HepG2 (cell line): ENCODE measurements around the gene SALL4. TPM values are rescaled to one million over a fixed set of nuclear protein-coding genes. Genes with fewer than 3 reads are reported as not detected.

Source experiments
- CCAR2 ChIP-seq: fragments of 200-400 bp; formaldehyde crosslinking; optimal IDR thresholded peaks from 2 replicates; pipeline ENCODE3; 2018; ENCODE audit warnings: low read depth, mild to moderate bottlenecking, low read length, moderate library complexity
- CREB1 ChIP-seq, 2 experiments: fragments of 450-650 bp in 1 of 2; IDR thresholded peaks; 2 replicates each; pipeline ENCODE4 v1.6.1; 2016 to 2017; ENCODE audit warnings: control low read depth in 1 of 2, mild to moderate bottlenecking in 1 of 2, missing compliant biosample characterization in 1 of 2, missing genetic modification characterization in 1 of 2
- DNMT1 ChIP-seq: sonication (generic); formaldehyde crosslinking; IDR thresholded peaks from 2 replicates; pipeline ENCODE4 v1.5.1; 2020; ENCODE audit warnings: mild to moderate bottlenecking, missing genetic modification reagents
- EEA1 ChIP-seq: sonication (generic); formaldehyde crosslinking; IDR thresholded peaks from 2 replicates; pipeline ENCODE4 v1.5.1; 2020; ENCODE audit warnings: mild to moderate bottlenecking, missing genetic modification reagents, borderline replicate concordance
- IKZF1 ChIP-seq: fragments of 450-650 bp; IDR thresholded peaks from 2 replicates; pipeline ENCODE4 v1.7.1; 2016
- MAZ ChIP-seq, 2 experiments: sonication (generic) in 1 of 2; formaldehyde crosslinking in 1 of 2; IDR thresholded peaks; 2 replicates each; pipeline versions ENCODE4 v1.5.0 to v1.6.1; 2012 to 2020; ENCODE audit warnings: low read depth in 2 of 2, mild to moderate bottlenecking in 2 of 2, borderline replicate concordance in 1 of 2, improper control_type of control experiment in 1 of 2, low read length in 1 of 2, missing genetic modification reagents in 1 of 2, moderate library complexity in 1 of 2
- NBN ChIP-seq: fragments of 450-650 bp; conservative IDR thresholded peaks from 2 replicates; pipeline ENCODE4 v1.6.1; 2017
- NCOA2 ChIP-seq: sonication (generic); formaldehyde crosslinking; IDR thresholded peaks from 2 replicates; pipeline ENCODE4 v1.8.0; 2022; ENCODE audit warnings: inconsistent platforms
- RARA ChIP-seq: IDR thresholded peaks from 2 replicates; pipeline ENCODE4 v1.6.1; 2016; ENCODE audit warnings: missing genetic modification reagents, missing compliant biosample characterization
- RFX1 ChIP-seq: fragments of 450-650 bp; IDR thresholded peaks from 2 replicates; pipeline ENCODE4 v1.6.1; 2017
- SNAI1 ChIP-seq: sonication (generic); formaldehyde crosslinking; IDR thresholded peaks from 2 replicates; pipeline ENCODE4 v1.5.0; 2020; ENCODE audit warnings: mild to moderate bottlenecking, missing genetic modification reagents, borderline replicate concordance
- TOPORS ChIP-seq: sonication (generic); formaldehyde crosslinking; IDR thresholded peaks from 2 replicates; pipeline ENCODE4 v1.8.0; 2023; ENCODE audit warnings: mild to moderate bottlenecking, missing genetic modification reagents
- ZBTB14 ChIP-seq: sonication (generic); formaldehyde crosslinking; IDR thresholded peaks from 2 replicates; pipeline ENCODE4 v1.4.0; 2020; ENCODE audit warnings: missing genetic modification reagents
- ZMAT3 ChIP-seq: sonication (generic); formaldehyde crosslinking; conservative IDR thresholded peaks from 2 replicates; pipeline ENCODE4 v1.7.0; 2021; ENCODE audit warnings: missing genetic modification reagents
- ZNF326 ChIP-seq: sonication (generic); formaldehyde crosslinking; IDR thresholded peaks from 2 replicates; pipeline ENCODE4 v1.4.0; 2020; ENCODE audit warnings: missing genetic modification reagents, borderline replicate concordance
- ZNF331 ChIP-seq: sonication (generic); formaldehyde crosslinking; IDR thresholded peaks from 2 replicates; pipeline ENCODE4 v1.4.0; 2020; ENCODE audit warnings: missing genetic modification reagents
- ZNF567 ChIP-seq: sonication (generic); formaldehyde crosslinking; IDR thresholded peaks from 2 replicates; pipeline ENCODE4 v1.8.1; 2023; ENCODE audit warnings: mild to moderate bottlenecking, missing genetic modification reagents, borderline replicate concordance
- ZNF619 ChIP-seq: sonication (generic); formaldehyde crosslinking; IDR thresholded peaks from 2 replicates; pipeline ENCODE4 v1.4.0; 2020; ENCODE audit warnings: mild to moderate bottlenecking, missing genetic modification reagents
- ZNF768 ChIP-seq: sonication (generic); formaldehyde crosslinking; IDR thresholded peaks from 2 replicates; pipeline ENCODE4 v1.4.0; 2020; ENCODE audit warnings: missing genetic modification reagents
- ZNF773 ChIP-seq: sonication (generic); formaldehyde crosslinking; IDR thresholded peaks from 2 replicates; pipeline ENCODE4 v1.4.0; 2020; ENCODE audit warnings: missing genetic modification reagents, borderline replicate concordance
- polyA plus RNA-seq, 8 experiments: library from polyadenylated mRNA; depleted of rRNA in 3 of 8; stranded (reverse) in 7 of 8; unstranded in 1 of 8; fragments of >200 nt; fragmentation: Illumina TruSeq in 4 of 8; extraction: Trizol in 4 of 8; gene quantifications; 2 replicates each; pipeline versions ENCODE4 v1.2.1 to v1.2.3, GENCODE V29; 2011 to 2016; ENCODE audit warnings: low read depth in 4 of 8, missing spikeins in 1 of 8, mixed read lengths in 1 of 8; ENCODE audit not compliant: insufficient read depth in 1 of 8
- total RNA-seq, 5 experiments: library from RNA; depleted of rRNA; stranded (reverse); fragments of >200 nt; fragmentation: Illumina TruSeq; extraction: Trizol; gene quantifications; 2 replicates each; pipeline ENCODE4 v1.2.3, GENCODE V29; 2016; ENCODE audit warnings: low read depth in 1 of 5
- TF ChIP-seq, protein P1 (sequence below): sonication (generic); formaldehyde crosslinking; IDR thresholded peaks from 2 replicates; pipeline ENCODE4 v1.4.0; 2020; ENCODE audit warnings: missing genetic modification reagents, mild to moderate bottlenecking, borderline replicate concordance
- TF ChIP-seq, protein P2 (sequence below): sonication (generic); formaldehyde crosslinking; IDR thresholded peaks from 2 replicates; pipeline ENCODE4 v1.4.0; 2020; ENCODE audit warnings: mild to moderate bottlenecking, low read depth, missing genetic modification reagents

Gene SALL4
- total and polyA plus RNA-seq, 2 of the 13 experiments (the other 11 are each of a cell fraction or from before 2014, with no cell fraction given): 0.33 to 1.8 TPM

- 0 out of 2 replicates have a peak, but pooled peaks have one; percentile 12 for TF ChIP-seq RARA (CRISPR knock-in tag)
- no peak for TF ChIP-seq IKZF1
- TF ChIP-seq, protein P1, sequence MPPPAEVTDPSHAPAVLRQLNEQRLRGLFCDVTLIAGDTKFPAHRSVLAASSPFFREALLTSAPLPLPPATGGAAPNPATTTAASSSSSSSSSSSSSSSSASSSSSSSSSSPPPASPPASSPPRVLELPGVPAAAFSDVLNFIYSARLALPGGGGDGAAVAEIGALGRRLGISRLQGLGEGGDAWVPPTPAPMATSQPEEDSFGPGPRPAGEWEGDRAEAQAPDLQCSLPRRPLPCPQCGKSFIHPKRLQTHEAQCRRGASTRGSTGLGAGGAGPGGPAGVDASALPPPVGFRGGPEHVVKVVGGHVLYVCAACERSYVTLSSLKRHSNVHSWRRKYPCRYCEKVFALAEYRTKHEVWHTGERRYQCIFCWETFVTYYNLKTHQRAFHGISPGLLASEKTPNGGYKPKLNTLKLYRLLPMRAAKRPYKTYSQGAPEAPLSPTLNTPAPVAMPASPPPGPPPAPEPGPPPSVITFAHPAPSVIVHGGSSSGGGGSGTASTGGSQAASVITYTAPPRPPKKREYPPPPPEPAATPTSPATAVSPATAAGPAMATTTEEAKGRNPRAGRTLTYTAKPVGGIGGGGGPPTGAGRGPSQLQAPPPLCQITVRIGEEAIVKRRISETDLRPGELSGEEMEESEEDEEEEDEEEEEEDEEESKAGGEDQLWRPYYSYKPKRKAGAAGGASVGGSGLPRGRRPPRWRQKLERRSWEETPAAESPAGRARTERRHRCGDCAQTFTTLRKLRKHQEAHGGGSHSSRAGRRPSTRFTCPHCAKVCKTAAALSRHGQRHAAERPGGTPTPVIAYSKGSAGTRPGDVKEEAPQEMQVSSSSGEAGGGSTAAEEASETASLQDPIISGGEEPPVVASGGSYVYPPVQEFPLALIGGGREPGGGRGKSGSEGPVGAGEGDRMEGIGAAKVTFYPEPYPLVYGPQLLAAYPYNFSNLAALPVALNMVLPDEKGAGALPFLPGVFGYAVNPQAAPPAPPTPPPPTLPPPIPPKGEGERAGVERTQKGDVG (CRISPR knock-in tag): 0 out of 2 replicates have a peak, but pooled peaks have one; percentile 24
- TF ChIP-seq, protein P2, sequence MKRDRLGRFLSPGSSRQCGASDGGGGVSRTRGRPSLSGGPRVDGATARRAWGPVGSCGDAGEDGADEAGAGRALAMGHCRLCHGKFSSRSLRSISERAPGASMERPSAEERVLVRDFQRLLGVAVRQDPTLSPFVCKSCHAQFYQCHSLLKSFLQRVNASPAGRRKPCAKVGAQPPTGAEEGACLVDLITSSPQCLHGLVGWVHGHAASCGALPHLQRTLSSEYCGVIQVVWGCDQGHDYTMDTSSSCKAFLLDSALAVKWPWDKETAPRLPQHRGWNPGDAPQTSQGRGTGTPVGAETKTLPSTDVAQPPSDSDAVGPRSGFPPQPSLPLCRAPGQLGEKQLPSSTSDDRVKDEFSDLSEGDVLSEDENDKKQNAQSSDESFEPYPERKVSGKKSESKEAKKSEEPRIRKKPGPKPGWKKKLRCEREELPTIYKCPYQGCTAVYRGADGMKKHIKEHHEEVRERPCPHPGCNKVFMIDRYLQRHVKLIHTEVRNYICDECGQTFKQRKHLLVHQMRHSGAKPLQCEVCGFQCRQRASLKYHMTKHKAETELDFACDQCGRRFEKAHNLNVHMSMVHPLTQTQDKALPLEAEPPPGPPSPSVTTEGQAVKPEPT: peak; percentile 69; the same call in 1 of the 2 replicates
- TF ChIP-seq ZNF326 (CRISPR knock-in tag): no peak
- TF ChIP-seq DNMT1 (CRISPR knock-in tag): peak; percentile 91; the same call in 1 of the 2 replicates
- TF ChIP-seq NCOA2 (CRISPR knock-in tag): no peak
- no peak for TF ChIP-seq ZMAT3 (CRISPR knock-in tag)
- peak; percentile 32; the same call in 1 of the 2 replicates for TF ChIP-seq CREB1 (IDR thresholded peaks at IDR 0.05)
- no peak for TF ChIP-seq CREB1 (CRISPR knock-in tag; IDR thresholded peaks at IDR 0.05)
- no peak for TF ChIP-seq ZNF773 (CRISPR knock-in tag)
- no peak for TF ChIP-seq TOPORS (CRISPR knock-in tag)
- TF ChIP-seq ZBTB14 (CRISPR knock-in tag): peak; percentile 71
- TF ChIP-seq CCAR2: no peak
- TF ChIP-seq RFX1: no peak
- TF ChIP-seq ZNF331: no peak
- no peak for TF ChIP-seq MAZ (IDR thresholded peaks at IDR 0.05; ENCODE audit: borderline replicate concordance, low read depth, low read length)
- TF ChIP-seq MAZ (CRISPR knock-in tag; IDR thresholded peaks at IDR 0.05; ENCODE audit: low read depth): peak; percentile 43; the same call in 1 of the 2 replicates
- TF ChIP-seq SNAI1 (CRISPR knock-in tag): no peak
- TF ChIP-seq ZNF567 (CRISPR knock-in tag): no peak
- TF ChIP-seq ZNF768 (CRISPR knock-in tag): no peak
- TF ChIP-seq NBN: 0 out of 2 replicates have a peak, but pooled peaks have one; percentile 46
- peak; percentile 39; the same call in 1 of the 2 replicates for TF ChIP-seq ZNF619 (CRISPR knock-in tag)
- TF ChIP-seq EEA1 (CRISPR knock-in tag): peak; percentile 83; the same call in 1 of the 2 replicates
These were observed 33.4 kb downstream of the SALL4 start (continued) for GRCh38 chr20:51768759-51769517.
